ENCODE data around the gene OAF.
A peak's percentile ranks its signal among the peaks of the same experiment; 100 is the strongest.
"Not testable (repeated sequence)": the region's sequence is repeated elsewhere in the genome, so short reads cannot be mapped to it uniquely, and the experiment has no call there.

Gene OAF

DNA sequence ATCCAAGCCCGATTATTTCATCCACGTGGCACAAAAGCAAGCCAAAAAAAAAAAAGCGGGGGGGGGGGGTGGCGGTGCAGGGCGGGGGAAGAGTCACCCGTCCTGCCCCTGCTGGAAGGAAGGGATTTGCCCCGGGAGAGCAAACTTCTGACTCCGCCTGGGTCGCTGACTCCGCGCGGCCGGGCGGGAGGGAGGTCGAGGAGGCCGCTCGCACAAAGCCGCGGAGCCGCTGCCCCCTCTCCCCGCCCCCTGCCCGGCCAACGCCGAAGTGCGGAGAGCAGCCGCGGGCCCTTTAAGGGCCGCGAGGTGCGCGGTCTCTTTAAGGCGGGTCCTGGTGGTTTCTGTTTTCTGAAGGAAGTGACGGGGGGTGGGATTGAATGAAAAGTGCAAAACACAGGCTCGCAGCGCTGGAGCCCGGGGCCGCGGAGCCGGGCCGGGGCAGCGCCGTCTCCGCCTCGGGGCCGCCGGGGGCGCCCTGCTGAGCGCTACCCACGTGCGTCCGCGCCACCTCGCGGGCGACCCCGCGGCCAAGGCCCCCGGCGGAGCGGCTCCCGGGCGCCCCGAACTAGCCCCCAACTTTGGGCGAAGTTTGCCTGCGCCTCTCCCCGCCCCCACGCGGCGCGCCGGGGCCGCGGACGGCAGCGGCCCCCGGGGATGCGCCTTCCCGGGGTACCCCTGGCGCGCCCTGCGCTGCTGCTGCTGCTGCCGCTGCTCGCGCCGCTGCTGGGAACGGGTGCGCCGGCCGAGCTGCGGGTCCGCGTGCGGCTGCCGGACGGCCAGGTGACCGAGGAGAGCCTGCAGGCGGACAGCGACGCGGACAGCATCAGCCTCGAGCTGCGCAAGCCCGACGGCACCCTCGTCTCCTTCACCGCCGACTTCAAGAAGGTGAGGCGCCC is at the start of gene OAF:
Gene OAF, plus strand, starts transcription at position 407 of the 896 bp plus-strand sequence. Its CDS starts 248 bp downstream, at position 655.
- DNase-seq: peak; percentile 44

GRCh38 chr11:120167659-120168058 is 43.2 kb upstream of the OAF start:
- no peak for DNase-seq

DNA sequence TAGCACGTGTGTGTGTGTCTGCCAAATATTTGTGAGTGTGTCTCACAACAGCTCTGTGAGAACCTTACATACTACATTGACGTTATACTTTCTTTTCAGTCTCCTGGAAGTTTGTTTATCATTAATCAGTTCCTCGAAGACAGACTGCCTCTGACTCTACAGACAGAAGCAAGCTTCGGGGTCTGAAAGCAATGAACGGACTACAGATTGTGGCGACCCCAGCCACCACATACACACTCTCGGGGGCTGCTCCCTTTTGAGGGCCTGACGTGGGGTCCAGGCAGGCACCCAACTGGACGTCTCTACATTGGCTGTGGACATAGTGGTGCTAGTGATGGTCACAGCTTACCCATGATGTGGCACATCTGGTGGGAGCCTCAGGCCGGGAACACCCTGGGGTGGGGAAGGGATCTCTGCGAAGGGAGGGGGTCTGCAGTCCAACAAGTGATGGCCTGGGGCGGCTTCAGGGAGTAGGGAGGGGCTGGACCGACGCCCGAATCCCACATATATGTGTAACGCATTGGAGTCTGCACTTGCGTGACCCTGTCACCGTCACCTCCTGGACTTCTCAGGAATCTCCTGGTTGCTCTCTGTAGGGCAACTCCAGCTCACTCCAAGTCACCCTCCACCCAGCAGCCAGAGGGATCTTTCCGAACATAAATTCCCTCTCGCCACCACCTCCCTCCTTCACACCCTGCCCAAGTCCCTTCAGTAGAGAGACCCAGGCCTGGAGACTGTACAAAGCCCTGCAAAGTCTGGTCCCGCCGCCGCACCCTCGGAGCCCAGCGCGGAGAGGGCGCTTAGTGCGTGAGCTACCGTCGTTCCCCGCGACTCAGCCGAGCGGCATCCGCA is 42.5 kb upstream of the OAF start:
- no peak for DNase-seq

DNA sequence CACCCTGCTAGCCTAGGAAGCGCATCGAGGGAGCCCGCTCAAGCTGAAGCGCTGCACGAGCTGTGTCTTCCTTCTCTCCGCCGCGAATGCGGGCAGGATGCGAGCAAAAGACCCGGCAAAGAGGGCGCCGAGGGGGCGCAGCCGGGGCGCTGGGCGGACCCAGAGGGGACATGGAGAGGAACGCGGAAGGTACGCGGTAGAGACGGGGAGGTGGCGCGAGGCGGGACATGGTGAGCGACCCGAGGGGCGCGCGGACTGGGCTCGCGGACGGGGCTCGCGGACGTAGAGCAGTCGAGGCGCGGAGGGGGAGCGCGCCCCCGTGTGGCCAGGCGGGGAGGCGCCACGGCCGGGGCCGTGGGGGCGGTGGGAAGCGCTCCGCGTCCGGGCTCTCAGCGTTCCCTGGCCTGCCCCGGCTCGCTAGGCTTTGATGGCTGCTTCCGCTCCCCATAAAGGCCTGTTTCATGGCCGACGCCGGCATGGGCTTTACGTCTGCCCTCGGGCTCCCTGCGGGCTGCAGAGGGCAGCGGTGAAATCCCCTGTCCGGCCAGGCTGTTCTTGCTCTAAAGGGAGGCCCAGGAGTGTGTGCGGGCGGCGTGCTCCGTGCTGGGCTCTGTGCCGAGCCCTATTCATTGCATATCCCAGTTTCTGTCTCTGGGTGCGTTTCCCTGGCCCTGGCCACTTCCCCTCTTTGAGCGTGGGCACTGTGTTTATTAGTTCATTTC is 41.7 kb upstream of the OAF start:
- peak; percentile 31 for DNase-seq

DNA sequence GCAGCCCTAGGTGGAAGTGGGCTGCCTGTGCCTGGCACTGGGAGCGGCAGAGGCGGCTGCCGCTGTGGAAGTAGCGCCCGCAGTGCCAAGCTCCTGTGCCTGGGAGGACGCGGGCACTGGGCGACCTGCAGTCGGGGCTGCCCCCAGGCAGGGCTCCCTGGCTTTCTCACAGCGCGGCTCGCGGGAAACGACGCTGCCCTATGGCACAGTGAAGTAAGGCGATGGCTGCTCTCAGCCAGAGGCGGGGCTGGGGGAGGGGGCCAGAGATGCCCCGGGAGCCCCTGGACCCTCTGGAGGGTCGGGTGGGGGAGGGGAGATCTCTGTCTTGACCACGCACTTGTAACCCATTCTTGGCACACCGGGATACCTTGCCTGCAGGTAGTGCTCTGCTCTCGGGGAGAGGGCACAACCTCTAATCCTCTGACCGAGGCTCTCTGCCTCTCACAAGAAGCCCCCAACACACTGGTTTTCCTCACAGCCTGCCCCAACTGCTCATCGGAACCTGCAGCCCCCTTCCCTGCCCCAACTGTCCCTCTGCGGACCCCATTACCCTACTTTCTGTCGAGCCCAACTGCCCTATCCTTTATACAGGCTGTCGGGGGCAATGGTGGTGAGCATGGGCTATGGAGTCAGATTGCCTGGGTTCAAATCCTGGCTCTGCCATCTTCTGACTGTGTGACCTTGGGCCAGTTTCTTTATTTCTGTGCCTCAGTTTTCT is 40.7 kb upstream of the OAF start:
- no peak for DNase-seq

DNA sequence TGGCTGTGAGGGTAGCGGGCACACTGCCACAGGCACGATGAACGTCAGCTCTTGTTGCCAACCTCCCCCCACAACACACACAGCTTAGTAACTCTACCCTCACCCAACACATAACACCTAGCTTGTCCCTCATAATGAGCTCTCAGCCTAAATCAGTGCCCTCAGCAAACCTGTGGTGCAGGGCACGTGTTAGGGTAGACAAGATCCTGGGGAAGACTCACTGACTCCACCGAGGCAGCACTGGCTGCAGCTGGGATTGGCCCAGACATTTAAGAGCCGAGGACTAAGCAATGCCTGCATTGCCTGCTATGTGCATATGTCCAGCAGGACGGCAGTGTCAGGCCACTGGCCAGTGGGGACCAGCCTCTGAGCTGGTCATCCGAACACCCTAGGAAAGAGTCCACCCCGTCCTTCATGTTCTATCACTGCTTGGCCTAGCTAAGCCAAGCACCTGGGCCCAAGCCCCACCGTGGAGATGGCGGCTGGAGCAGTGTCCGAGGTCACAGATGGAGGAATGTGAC is 40.0 kb upstream of the OAF start:
- no peak for DNase-seq

DNA sequence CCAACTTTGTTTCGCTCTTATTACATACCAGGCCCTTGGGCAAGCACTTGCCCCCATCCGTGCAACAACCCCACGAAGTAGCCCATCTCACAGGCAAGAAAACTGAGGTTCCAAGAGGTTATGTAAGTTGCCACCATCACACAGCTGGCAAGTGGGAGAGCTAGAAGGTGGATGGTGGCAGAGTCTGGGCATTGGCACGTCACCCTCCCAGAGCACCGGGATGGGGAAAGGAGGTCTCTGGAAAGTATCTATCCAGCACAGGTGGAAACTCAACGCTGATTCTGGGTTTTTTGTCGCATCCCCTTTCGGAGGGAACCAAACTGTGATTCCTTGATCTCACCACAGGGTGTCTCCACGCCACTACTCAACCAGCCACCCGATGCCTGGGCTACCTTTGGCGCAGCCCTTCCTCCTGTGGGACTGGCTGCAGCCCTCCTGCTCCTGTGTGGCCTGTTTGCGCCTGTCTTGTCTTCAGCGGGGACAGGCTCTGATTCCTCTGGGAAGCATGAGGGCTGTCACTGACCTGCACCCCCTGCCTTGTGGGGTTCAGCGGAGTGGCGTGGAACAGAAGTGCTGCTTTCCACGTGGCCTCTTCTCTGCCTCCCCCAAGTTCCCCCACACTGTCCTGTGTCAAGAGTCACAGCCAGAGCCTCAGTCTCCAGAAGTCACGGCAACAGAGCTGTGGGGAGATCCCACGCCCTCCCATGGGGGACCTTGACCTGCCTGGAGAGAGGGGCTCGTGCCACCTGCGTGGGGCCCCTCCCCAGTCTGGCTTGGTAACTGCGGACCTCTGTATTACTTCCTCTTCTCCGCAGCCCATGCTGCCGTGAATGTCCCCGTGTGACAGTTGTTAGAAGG is 38.5 kb upstream of the OAF start:
- DNase-seq: peak; percentile 5

DNA sequence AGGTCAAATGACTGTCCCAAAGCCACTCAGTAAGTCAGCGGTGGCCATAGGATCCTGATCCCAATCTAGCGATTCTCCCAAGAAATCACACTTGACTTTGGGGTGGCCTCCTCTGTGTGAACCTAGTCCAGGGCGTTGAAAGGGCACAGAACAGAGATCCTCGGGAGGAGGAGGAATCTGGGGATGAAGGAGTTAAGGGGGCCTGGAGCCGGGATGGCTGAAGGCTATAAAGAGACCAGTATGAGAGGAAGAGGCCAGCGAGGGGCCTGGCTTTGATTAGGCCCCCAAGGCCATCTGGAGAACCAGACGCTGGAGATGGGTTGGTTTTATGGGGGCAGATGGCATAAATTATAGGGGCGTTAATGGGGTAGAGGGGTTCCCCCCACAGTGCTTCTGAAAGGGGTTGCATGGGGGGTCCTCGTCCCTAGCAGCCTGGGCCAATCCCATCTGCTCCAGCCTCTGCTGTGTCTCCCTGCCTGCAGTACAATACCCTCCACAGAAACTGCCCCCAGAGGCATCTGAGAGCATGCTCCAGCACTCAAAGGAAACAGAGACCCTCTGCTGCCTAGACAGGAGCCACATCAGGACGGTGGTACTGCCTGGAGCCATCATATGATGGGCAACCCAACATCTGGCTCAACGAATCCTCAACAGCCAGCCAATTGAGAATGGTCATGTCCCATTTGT is 37.7 kb upstream of the OAF start:
- DNase-seq: no peak

- no peak for DNase-seq
Observed at GRCh38 chr11:120173807-120174206, 37.0 kb upstream of the OAF start.

DNA sequence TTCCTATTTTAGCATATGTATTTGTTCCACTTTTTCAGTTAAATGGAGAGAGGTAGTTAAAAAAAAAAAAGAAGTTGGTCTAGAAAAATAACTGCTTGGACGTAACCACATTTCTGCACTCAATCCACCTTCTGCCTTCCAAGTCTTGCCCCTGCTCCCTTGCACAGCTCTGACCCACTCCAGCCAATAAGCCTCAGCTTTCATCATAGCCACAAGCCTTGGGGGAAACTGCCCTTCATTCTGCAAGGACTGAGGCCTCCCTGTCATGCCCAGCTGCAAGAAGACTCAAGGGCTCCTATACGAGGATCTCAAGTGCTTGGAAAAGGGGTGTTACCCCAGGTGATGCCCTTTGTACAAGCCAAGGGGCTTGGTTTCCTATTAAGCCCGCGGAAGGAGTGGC is 36.0 kb upstream of the OAF start:
- no peak for DNase-seq

GRCh38 chr11:120178561-120179056 is 32.2 kb upstream of the OAF start:
- DNase-seq: no peak

GRCh38 chr11:120179057-120179672 is 31.7 kb upstream of the OAF start:
- DNase-seq: no peak

GRCh38 chr11:120180063-120180462 is 30.8 kb upstream of the OAF start:
- DNase-seq: not testable (repeated sequence)

GRCh38 chr11:120180551-120181232 is 30.1 kb upstream of the OAF start:
- DNase-seq: no peak

GRCh38 chr11:120181376-120181975 is 29.4 kb upstream of the OAF start:
- no peak for DNase-seq

DNA sequence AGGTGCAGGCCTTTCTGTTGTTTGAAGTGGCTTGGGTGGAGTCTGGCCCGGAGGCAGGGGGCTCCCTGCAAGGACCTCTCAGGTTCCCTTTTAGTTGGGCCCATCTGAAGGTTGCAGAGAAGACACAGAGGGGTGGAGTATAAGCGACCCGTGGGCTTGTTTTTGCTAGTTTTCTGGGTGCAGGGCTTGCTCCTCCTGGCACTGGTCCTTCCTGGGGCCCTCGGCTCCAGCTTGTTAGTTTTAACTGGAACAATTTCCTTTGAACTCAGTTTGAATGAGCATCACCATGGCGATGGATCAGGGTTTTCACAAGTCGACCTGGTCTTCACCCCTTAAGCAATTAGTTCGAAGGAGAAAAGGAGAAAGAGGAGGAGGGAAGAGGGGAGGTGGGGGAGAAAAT is 28.5 kb upstream of the OAF start:
- no peak for DNase-seq

DNA sequence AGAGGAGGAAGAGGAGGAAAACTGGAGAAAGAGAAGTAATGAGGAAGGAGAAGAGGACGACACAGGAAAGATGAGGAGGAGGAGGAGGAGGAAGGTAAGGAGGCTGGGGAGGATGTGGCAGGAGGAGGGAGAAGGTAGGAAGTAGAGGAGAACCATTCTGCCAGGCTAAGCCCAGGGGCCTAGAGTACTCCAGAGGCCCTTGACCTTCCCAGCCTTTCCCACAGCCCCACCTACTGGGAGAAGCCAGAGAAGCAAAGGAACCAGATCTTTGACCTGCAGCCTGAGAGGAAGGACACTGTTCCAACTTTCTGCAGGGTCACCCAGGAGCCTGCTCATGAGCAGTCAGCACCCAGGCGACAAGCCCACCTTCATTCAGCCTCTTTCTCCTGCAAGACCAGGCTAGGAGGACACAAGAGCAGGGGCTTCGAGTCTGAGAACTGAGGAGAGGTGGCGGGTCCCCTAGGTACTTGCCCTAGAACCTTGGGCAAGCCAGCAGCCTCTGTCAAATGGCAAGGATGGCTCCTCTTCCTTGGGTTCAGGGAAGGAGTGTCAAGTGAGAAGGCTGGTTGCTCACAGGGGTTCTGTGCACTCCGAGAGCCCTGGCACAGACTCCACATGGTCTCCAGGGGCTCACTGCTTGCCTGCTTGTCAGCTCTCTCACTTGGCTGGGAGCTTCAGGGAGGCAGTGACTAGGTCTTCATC is 27.9 kb upstream of the OAF start:
- DNase-seq: no peak

- no peak for DNase-seq
Observed at GRCh38 chr11:120183701-120184141, 27.1 kb upstream of the OAF start.

Data from NCI-H2227 treated with DMSO at 0.1 percent for 48 hours (cell line).